Astrocyte of the spinal cord (primary cell): ENCODE data around the gene PRKG1.
"Not testable (repeated sequence)": the region's sequence is repeated elsewhere in the genome, so short reads cannot be mapped to it uniquely, and the experiment has no call there.

ENCODE experiments used
- DNase-seq: peaks from one replicate; pipeline ENCODE4 v3.0.0; 2011; ENCODE audit warnings: low read depth, low spot score
- H3K4me3 ChIP-seq: 2 replicates; pipeline ENCODE4 v1.5.1; 2011; ENCODE audit warnings: low read depth, mild to moderate bottlenecking, low read length, moderate library complexity
- CTCF ChIP-seq: IDR thresholded peaks from 2 replicates; pipeline ENCODE4 v1.5.1; 2012; ENCODE audit warnings: low read depth, mild to moderate bottlenecking, low read length, inconsistent platforms
- in situ Hi-C: cut with HindIII; loops from 2 replicates; pipeline ENCODE4 v1.10.0; 2017; ENCODE audit warnings: low sequenced_read_pairs

Gene PRKG1

GRCh38 chr10:51321300-51321699 is 247.0 kb downstream of the PRKG1 start:
- DNase-seq = no peak
- in situ Hi-C loops = no loop called here
- no peak overlapping the region for H3K4me3 ChIP-seq
- TF ChIP-seq CTCF = no peak

GRCh38 chr10:51321980-51322379 is 247.7 kb downstream of the PRKG1 start:
- in situ Hi-C loops = no loop called here
- H3K4me3 ChIP-seq = no peak overlapping the region
- no peak for DNase-seq
- no peak for TF ChIP-seq CTCF

- no peak for DNase-seq
- TF ChIP-seq CTCF = no peak
- H3K4me3 ChIP-seq = no peak overlapping the region
- in situ Hi-C loops = no loop called here
Observed at GRCh38 chr10:51325649-51326048, 251.4 kb downstream of the PRKG1 start.

- no peak overlapping the region for H3K4me3 ChIP-seq
- TF ChIP-seq CTCF = no peak
- DNase-seq = no peak
- in situ Hi-C loops = no loop called here
Observed at GRCh38 chr10:51326174-51326573, 251.9 kb downstream of the PRKG1 start.

GRCh38 chr10:51327432-51327831 is 253.1 kb downstream of the PRKG1 start:
- DNase-seq = no peak
- no peak for TF ChIP-seq CTCF
- in situ Hi-C loops = no loop called here
- no peak overlapping the region for H3K4me3 ChIP-seq

GRCh38 chr10:51340366-51340765 is 266.1 kb downstream of the PRKG1 start:
- no peak for TF ChIP-seq CTCF
- DNase-seq = no peak
- in situ Hi-C loops = no loop called here
- H3K4me3 ChIP-seq = no peak overlapping the region

- in situ Hi-C loops = no loop called here
- peak; percentile 45 for DNase-seq
- TF ChIP-seq CTCF = no peak
- no peak overlapping the region for H3K4me3 ChIP-seq
Observed at GRCh38 chr10:51340845-51341610, 266.7 kb downstream of the PRKG1 start.

- DNase-seq, in situ Hi-C loops, H3K4me3 ChIP-seq: not testable (repeated sequence)
Observed at GRCh38 chr10:51341745-51342144, 267.5 kb downstream of the PRKG1 start.
